ENCODE results near the gene STIL.

GRCh38 chr1:47201179-47201578 lies 112.8 kb downstream of the STIL start:
- TF ChIP-seq CTCF (conservative IDR thresholded peaks at IDR 0.05) (no peak), ZFX (IDR thresholded peaks at IDR 0.05) (no peak)

All from C4-2B (cell line).